Cardiac muscle cell (in vitro differentiated cells and primary cell): ENCODE results near the gene SPRR3. TPM values are rescaled to one million over a fixed set of nuclear protein-coding genes. Genes with fewer than 3 reads are reported as not detected.

Experiments
- DNase-seq, 2 donors: peaks; one replicate each; pipeline versions ENCODE4 v3.0.0 to v3.0.0-alpha.2; 2010 to 2017; ENCODE audit warnings: low read depth in 1 of 2, low spot score in 1 of 2
- H3K27ac ChIP-seq: fragments of 200-600 bp; sonication (generic); 2 replicates; pipeline ENCODE4 v1.5.1; 2016
- H3K27me3 ChIP-seq: fragments of 200-600 bp; sonication (generic); 2 replicates; pipeline ENCODE4 v1.6.0; 2016; ENCODE audit warnings: control low read depth
- H3K36me3 ChIP-seq: fragments of 200-600 bp; sonication (generic); 2 replicates; pipeline ENCODE4 v1.5.1; 2016; ENCODE audit warnings: control low read depth
- H3K4me1 ChIP-seq: fragments of 200-600 bp; sonication (generic); 2 replicates; pipeline ENCODE4 v1.8.1; 2017; ENCODE audit warnings: low read depth, mild to moderate bottlenecking, mixed run types
- H3K4me3 ChIP-seq: fragments of 200-600 bp; sonication (generic); 2 replicates; pipeline ENCODE4 v1.5.1; 2016; ENCODE audit warnings: mild to moderate bottlenecking
- H3K9me3 ChIP-seq: fragments of 200-600 bp; sonication (generic); 2 replicates; pipeline ENCODE4 v1.5.1; 2017; ENCODE audit warnings: low read depth, mild to moderate bottlenecking, control low read depth
- polyA plus RNA-seq: library from polyadenylated mRNA; unstranded; fragments of >200 nt; fragmentation: Nextera tagmentation; extraction: Ambion mirVana; gene quantifications from 2 replicates; pipeline ENCODE4 v1.2.1, GENCODE V29; 2016
- total RNA-seq: library from RNA; depleted of rRNA; stranded (reverse); fragments of >200 nt; gene quantifications from 2 replicates; pipeline ENCODE4 v1.2.3, GENCODE V29; 2016
- TF ChIP-seq, protein P1 (sequence below): IDR thresholded peaks from 2 replicates; pipeline ENCODE4 v1.5.1; 2012; ENCODE audit warnings: low read depth, mild to moderate bottlenecking, low read length

SPRR3 gene
- total and polyA plus RNA-seq, 2 experiments from 2014 or later: not detected

- no peak overlapping the region for H3K4me3 ChIP-seq
- H3K4me1 ChIP-seq: no peaks in the 10 kb centered on the region
- TF ChIP-seq, protein P1, sequence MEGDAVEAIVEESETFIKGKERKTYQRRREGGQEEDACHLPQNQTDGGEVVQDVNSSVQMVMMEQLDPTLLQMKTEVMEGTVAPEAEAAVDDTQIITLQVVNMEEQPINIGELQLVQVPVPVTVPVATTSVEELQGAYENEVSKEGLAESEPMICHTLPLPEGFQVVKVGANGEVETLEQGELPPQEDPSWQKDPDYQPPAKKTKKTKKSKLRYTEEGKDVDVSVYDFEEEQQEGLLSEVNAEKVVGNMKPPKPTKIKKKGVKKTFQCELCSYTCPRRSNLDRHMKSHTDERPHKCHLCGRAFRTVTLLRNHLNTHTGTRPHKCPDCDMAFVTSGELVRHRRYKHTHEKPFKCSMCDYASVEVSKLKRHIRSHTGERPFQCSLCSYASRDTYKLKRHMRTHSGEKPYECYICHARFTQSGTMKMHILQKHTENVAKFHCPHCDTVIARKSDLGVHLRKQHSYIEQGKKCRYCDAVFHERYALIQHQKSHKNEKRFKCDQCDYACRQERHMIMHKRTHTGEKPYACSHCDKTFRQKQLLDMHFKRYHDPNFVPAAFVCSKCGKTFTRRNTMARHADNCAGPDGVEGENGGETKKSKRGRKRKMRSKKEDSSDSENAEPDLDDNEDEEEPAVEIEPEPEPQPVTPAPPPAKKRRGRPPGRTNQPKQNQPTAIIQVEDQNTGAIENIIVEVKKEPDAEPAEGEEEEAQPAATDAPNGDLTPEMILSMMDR: no peak
- no peak for DNase-seq
- H3K27ac ChIP-seq: no peak overlapping the region
- H3K9me3 ChIP-seq: no peaks in the 10 kb centered on the region
- H3K27me3 ChIP-seq: no peaks in the 10 kb centered on the region
- no peaks in the 10 kb centered on the region for H3K36me3 ChIP-seq
Observed at GRCh38 chr1:152965853-152966252, 35.7 kb upstream of the SPRR3 start.

- Histone ChIP-seq H3K4me1 (no peaks in the 10 kb centered on the region), H3K27me3 (no peaks in the 10 kb centered on the region), H3K27ac (no peak overlapping the region), H3K9me3 (no peaks in the 10 kb centered on the region), H3K4me3 (no peak overlapping the region), H3K36me3 (no peaks in the 10 kb centered on the region)
- DNase-seq: no peak
- TF ChIP-seq, protein P1: no peak
Observed at GRCh38 chr1:152967201-152967600, 34.3 kb upstream of the SPRR3 start.

GRCh38 chr1:152968248-152968647 is 33.3 kb upstream of the SPRR3 start:
- TF ChIP-seq, protein P1: no peak
- Histone ChIP-seq H3K4me3 (no peak overlapping the region), H3K27me3 (no peaks in the 10 kb centered on the region), H3K36me3 (no peaks in the 10 kb centered on the region), H3K9me3 (no peaks in the 10 kb centered on the region), H3K27ac (no peak overlapping the region), H3K4me1 (no peaks in the 10 kb centered on the region)
- DNase-seq: no peak

DNA sequence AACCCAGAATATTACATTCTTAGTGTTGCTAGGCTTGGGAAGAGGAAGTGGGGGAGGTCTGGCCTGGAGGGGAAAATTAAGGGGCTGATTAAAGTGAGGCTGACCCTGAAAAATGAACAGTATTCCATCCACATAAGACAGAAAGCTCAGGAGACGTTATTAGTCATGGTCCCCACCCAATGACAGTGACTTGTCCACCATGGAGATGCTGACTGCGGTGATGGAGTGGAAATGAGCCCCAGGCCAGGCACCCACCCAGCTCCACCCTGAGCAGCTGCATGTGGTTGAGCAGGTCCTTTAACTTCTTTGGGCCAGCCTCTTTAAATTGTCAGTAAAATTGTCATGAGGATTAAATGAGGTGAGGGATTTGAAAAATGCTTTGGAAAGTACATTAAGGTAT is 32.5 kb upstream of the SPRR3 start:
- Histone ChIP-seq H3K9me3 (no peaks in the 10 kb centered on the region), H3K4me1 (no peaks in the 10 kb centered on the region)
- TF ChIP-seq, protein P1: no peak

DNA sequence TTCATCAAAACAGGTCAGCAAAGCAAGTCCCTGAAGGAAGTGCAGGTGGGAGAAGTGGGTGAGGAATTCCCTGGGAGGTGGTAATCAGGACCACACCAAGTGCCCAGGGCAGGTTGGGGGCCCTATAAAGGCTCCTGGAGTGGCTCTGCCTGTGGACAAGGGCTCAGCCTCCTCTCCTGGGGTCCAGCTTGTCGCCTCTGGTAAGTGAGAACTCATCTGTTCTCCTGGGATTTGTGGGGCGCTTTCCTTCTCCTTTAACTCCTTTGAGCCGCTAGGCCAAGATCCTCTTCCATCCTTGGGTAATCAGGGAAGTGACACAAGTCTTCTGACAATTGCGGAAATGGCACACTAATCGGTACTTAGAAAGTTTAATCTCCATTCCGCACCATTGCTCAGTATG is 31.1 kb upstream of the SPRR3 start, which contains the start of gene SPRR4:
TSS of gene SPRR4 (plus strand) at position 154 of the 400 bp plus-strand sequence. CDS start 1,243 bp downstream, outside the sequence.
- Histone ChIP-seq H3K27me3 (no peaks in the 10 kb centered on the region), H3K27ac (no peak within 1 kb of the TSS), H3K4me3 (no peak within 1 kb of the TSS), H3K36me3 (no peaks in the 10 kb centered on the region), H3K4me1 (no peaks in the 10 kb centered on the region), H3K9me3 (no peaks in the 10 kb centered on the region)
- no peak for DNase-seq
- TF ChIP-seq, protein P1: no peak

More for the DNA sequence above, 32.5 kb upstream of the SPRR3 start:
- no peak for DNase-seq
- H3K27me3 ChIP-seq: no peaks in the 10 kb centered on the region
- no peaks in the 10 kb centered on the region for H3K36me3 ChIP-seq
- H3K4me3 ChIP-seq: no peak overlapping the region
- H3K27ac ChIP-seq: no peak overlapping the region
